Kidney epithelial cell (primary cell): Measurements from ENCODE around the gene COPE. TPM values are rescaled to one million over a fixed set of nuclear protein-coding genes. Genes with fewer than 3 reads are reported as not detected.

Source experiments
- DNase-seq: peaks from one replicate; pipeline ENCODE4 v3.0.0-alpha.2; 2010; ENCODE audit warnings: low read depth
- H3K27me3 ChIP-seq: 2 replicates; pipeline ENCODE4 v1.6.0; 2011; ENCODE audit warnings: low read length; ENCODE audit not compliant: control insufficient read depth, insufficient read depth
- H3K36me3 ChIP-seq: 2 replicates; pipeline ENCODE4 v1.5.1; 2011; ENCODE audit warnings: low read length; ENCODE audit not compliant: control insufficient read depth, insufficient read depth
- H3K4me3 ChIP-seq: 2 replicates; pipeline ENCODE4 v1.5.1; 2011; ENCODE audit warnings: low read depth, mild to moderate bottlenecking, control low read depth, low read length
- CTCF ChIP-seq: IDR thresholded peaks from 2 replicates; pipeline ENCODE4 v1.5.1; 2011; ENCODE audit warnings: mild to moderate bottlenecking, moderate library complexity, low read length, control low read depth, inconsistent platforms; ENCODE audit not compliant: insufficient read depth, poor library complexity, severe bottlenecking
- total RNA-seq: library from RNA; depleted of rRNA; stranded (reverse); fragments of >200 nt; gene quantifications from 2 replicates; pipeline ENCODE4 v1.2.3, GENCODE V29; 2015

The COPE gene
- total RNA-seq, 1 donor from 2014 or later, result 437 TPM

DNA sequence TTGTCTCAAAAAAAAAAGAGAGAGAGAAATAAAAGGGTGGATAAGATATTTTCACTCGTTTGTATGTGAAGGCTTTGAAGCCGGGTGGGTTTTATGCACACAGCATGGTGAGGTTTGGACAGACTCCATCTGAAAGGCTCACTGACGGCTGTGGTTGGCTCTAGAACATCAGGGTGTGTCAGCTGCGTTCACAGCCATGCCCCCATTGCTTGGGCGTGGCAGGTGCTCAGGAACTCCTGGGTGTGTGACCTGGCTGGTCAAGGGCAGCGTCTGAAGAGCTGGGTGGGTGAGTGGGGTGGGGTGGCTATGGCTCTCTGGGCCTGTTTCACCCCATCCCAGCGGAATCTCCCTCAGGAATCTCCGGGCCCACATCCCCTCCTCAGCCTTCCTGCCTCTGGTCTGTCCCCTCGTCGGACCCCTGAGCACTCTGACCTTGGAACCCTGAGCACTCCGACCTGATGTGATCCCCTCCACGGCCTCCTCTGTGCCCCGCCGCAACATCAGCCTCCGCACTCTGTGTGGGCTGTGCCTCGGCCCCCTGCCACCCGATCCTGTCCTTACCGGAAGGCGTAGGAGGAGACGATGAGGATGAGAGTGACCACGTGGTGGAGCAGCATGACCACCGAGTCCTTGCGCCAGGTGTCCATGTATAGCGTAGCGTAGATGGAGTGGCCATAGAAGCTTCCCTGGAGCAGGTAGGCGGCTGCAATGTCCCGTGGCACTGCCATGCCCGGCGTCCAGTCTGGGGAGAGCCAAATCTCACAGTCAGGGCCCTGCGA, 35.5 kb downstream of the COPE start:
- Histone ChIP-seq H3K36me3 (no peaks in the 10 kb centered on the region), H3K4me3 (no peak overlapping the region), H3K27me3 (peaks cover 2% of the 10 kb centered on the region)
- TF ChIP-seq CTCF, result no peak
- DNase-seq, result no peak

DNA sequence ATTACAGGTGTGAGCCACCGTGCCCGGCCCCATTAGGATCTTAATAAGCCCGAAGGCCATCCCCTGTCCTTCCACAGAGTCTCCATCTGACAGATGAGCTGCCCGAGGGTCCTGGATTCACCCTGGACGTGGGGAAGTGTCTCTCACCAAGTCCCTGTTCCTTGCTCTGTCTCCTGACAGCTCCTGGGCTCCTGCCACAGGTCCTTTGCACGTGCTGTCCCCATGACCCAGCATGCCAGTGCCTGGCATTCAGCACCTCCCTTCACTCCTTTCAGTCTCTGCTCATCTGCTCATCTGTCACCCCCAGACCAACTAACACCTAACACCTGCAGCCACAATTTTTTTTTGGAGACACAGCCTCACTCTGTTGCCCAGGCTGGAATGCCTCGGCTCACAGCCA, 37.7 kb downstream of the COPE start:
- no peak for TF ChIP-seq CTCF
- DNase-seq, result no peak
- Histone ChIP-seq H3K36me3 (no peaks in the 10 kb centered on the region), H3K4me3 (no peak overlapping the region), H3K27me3 (peaks cover 2% of the 10 kb centered on the region)

DNA sequence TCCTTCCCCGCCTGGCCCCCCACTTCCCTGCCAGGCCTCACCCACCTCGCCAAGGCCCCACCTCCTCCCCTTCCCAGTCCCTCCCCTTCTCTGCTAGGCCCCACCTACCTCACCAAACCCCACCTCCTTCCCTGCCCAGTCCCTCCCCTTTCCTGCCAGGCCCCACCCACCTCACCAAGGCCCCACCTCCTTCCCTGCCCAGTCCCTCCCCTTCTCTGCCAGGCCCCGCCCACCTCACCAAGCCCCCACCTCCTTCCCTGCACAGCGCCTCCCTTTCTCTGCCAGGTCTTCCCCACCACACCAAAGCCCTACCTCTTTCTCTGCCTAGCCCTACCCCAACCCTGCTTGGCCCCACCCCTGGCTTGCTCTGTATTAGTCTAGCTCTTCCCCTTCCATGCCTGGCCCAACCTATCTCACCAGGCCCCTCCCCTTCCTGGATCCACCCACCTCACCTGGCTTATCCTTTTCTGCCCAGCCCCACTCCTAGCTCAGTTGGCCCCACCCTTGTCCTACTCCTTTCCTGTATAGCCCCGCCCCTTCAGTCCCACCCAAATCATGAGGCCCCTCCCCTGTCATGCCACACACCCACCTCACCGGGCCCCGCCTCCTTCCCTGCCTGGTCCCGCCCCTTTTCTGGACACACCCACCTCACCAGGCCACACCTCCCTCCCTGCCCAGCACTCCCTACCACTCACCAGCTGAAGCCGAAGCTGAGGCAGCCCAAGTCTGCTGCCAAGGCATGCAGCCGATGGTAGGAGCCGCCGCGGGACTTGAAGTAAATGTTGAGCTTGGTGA, 39.4 kb downstream of the COPE start:
- Histone ChIP-seq H3K36me3 (no peaks in the 10 kb centered on the region), H3K4me3 (no peak overlapping the region), H3K27me3 (peaks cover 2% of the 10 kb centered on the region)
- no peak for DNase-seq
- TF ChIP-seq CTCF, result no peak

DNA sequence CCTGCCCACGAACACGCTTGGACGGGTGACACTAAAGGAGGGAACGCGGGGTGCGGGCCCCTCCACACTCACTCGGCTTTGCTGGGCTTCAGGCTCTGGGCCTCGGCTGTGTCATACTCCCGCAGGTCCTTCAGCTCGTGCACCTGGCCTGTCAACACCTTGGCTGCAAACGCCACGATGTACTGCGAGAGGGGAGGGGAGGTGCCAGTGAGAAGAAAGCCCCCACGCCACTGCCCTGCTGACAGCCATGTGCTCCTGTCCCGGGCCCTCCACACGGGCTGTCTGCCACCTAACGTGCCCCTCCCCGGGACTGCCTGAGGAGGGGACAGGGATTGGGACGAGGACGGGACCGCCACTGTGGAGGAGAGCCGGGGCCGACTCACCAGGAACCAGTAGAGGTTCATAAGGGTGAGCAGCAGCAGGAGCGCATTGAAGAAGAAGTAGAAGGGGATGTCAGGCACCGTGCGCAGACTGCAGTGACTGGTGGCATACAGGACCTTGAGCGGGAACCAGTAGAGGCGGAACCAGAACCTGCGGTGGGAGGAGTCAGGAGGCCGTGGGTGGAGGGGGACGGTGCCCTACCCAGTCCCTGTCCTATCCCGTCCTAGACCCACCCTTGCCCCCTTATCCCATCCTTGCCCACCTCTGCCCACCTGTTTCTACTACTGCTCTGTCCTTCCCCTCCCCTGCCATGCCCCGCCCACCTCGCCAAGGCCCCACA, 40.2 kb downstream of the COPE start:
- H3K27me3 ChIP-seq, result peaks cover 2% of the 10 kb centered on the region
- no peak for DNase-seq
- no peak overlapping the region for H3K4me3 ChIP-seq
- no peak for TF ChIP-seq CTCF
- no peaks in the 10 kb centered on the region for H3K36me3 ChIP-seq

DNA sequence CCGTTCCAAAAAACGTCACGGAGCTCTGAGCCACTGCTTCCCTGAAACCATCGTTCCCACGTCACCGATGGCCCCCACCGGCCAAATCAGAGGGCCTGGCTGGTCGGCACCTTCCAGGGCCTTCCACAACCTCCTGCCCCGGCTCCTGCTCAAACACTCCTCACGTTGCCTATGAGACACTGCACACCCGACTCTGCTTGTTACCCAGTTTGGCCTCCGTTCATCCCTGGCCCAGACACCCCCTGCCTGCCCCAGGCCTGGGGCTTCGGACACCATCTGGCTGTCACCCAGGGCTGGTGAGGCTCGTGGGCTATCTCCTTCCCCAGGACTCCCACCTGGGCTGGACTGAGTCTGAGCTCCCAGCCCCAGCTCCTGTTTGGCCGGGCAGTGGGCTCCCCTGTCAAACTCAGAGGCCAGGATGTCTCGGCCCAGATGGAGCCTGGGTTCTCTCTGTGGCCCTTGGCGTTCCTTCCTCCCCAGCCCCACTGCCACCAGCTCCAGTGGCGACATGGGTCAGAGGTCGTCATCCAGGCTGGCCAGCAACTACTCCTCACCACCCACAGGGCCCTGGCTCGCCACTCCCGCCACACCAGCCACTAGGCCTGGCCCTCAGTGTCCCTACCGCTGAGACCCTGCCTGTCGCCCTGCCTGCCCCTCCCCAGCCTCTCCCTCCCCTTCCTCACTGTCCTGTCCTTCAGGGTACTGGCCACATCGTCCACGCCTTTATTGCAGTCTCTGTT, 41.0 kb downstream of the COPE start:
- Histone ChIP-seq H3K4me3 (no peak overlapping the region), H3K27me3 (no peaks in the 10 kb centered on the region), H3K36me3 (no peaks in the 10 kb centered on the region)
- DNase-seq, result no peak
- no peak for TF ChIP-seq CTCF
